ENCODE measurements around the gene KDM2B. TPM values are rescaled to one million over a fixed set of nuclear protein-coding genes. Genes with fewer than 3 reads are reported as not detected.

The KDM2B gene
- total RNA-seq, 1 donor from 2014 or later, result 61.1 TPM

GRCh38 chr12:121574025-121574424, 6.8 kb downstream of the KDM2B start:
- Mint-ChIP-seq H3K4me1 (peaks cover 37% of the 10 kb centered on the region), H3K9me3 (peaks cover 6% of the 10 kb centered on the region), H3K27ac (peak overlapping the region; percentile 2), H3K27me3 (ENCODE audit: low read depth) (no peaks in the 10 kb centered on the region), H3K36me3 (peaks cover 27% of the 10 kb centered on the region), H3K4me3 (no peak overlapping the region)
- no peak for DNase-seq (ENCODE audit: low spot score in 2 of 2, unreplicated experiment in 2 of 2)
- TF ChIP-seq CTCF (IDR thresholded peaks at IDR 0.05; ENCODE audit: unreplicated experiment), result no peak

GRCh38 chr12:121571920-121572319, 8.9 kb downstream of the KDM2B start:
- peaks cover 27% of the 10 kb centered on the region for H3K4me1 Mint-ChIP-seq
- peaks cover 6% of the 10 kb centered on the region for H3K9me3 Mint-ChIP-seq
- H3K4me3 Mint-ChIP-seq, result no peak overlapping the region
- no peak for TF ChIP-seq CTCF (IDR thresholded peaks at IDR 0.05; ENCODE audit: unreplicated experiment)
- no peak for DNase-seq (ENCODE audit: low spot score in 2 of 2, unreplicated experiment in 2 of 2)
- H3K36me3 Mint-ChIP-seq, result peaks cover 27% of the 10 kb centered on the region
- H3K27me3 Mint-ChIP-seq (ENCODE audit: low read depth), result no peaks in the 10 kb centered on the region
- H3K27ac Mint-ChIP-seq, result no peak overlapping the region

- peaks cover 14% of the 10 kb centered on the region for H3K4me1 Mint-ChIP-seq
- no peak for TF ChIP-seq CTCF (IDR thresholded peaks at IDR 0.05; ENCODE audit: unreplicated experiment)
- H3K4me3 Mint-ChIP-seq, result no peak overlapping the region
- peaks cover 29% of the 10 kb centered on the region for H3K36me3 Mint-ChIP-seq
- no peak for DNase-seq (ENCODE audit: low spot score in 2 of 2, unreplicated experiment in 2 of 2)
- H3K27ac Mint-ChIP-seq, result no peak overlapping the region
- peaks cover 6% of the 10 kb centered on the region for H3K9me3 Mint-ChIP-seq
- no peaks in the 10 kb centered on the region for H3K27me3 Mint-ChIP-seq (ENCODE audit: low read depth)
Measured at GRCh38 chr12:121570467-121571283, 10.1 kb downstream of the KDM2B start.

- peaks cover 6% of the 10 kb centered on the region for H3K9me3 Mint-ChIP-seq
- H3K4me3 Mint-ChIP-seq, result no peak overlapping the region
- no peak for DNase-seq (ENCODE audit: low spot score in 2 of 2, unreplicated experiment in 2 of 2)
- H3K36me3 Mint-ChIP-seq, result peaks cover 27% of the 10 kb centered on the region
- peak overlapping the region; percentile 56 for H3K27ac Mint-ChIP-seq
- no peak for TF ChIP-seq CTCF (IDR thresholded peaks at IDR 0.05; ENCODE audit: unreplicated experiment)
- no peaks in the 10 kb centered on the region for H3K27me3 Mint-ChIP-seq (ENCODE audit: low read depth)
- H3K4me1 Mint-ChIP-seq, result peaks cover 6% of the 10 kb centered on the region
Measured at GRCh38 chr12:121568971-121569751, 11.7 kb downstream of the KDM2B start.

GRCh38 chr12:121568518-121568917, 12.3 kb downstream of the KDM2B start:
- Mint-ChIP-seq H3K36me3 (peaks cover 22% of the 10 kb centered on the region), H3K4me3 (no peak overlapping the region), H3K9me3 (peaks cover 6% of the 10 kb centered on the region), H3K4me1 (peaks cover 6% of the 10 kb centered on the region), H3K27me3 (ENCODE audit: low read depth) (no peaks in the 10 kb centered on the region), H3K27ac (peak overlapping the region; percentile 33)
- no peak for TF ChIP-seq CTCF (IDR thresholded peaks at IDR 0.05; ENCODE audit: unreplicated experiment)
- DNase-seq (ENCODE audit: low spot score in 2 of 2, unreplicated experiment in 2 of 2), result no peak
